ENCODE data around the gene C4BPB.

DNA sequence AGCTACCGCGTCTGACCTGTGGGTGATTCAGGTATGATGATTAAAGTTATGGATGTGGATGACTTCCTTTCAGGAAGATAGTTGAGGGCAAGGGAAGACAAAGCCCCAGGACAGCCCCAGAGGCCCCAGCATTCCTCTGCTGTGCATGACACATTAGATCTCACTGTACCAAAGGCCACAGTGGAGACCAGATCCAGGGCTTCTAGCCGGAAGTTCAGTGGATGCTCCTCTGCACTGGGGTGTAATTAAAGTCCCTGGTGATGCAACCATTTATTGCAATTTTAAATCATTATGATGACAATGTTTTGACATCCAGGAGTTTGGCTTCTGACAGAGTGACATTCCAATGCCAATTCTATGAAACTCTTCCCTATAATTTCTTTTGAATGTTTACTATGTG, 20.3 kb downstream of the C4BPB start:
- TF ChIP-seq POLR2A (IDR thresholded peaks at IDR 0.05) (no peak), POLR2AphosphoS5 (IDR thresholded peaks at IDR 0.05) (no peak)
- TF ChIP-seq, protein P1, sequence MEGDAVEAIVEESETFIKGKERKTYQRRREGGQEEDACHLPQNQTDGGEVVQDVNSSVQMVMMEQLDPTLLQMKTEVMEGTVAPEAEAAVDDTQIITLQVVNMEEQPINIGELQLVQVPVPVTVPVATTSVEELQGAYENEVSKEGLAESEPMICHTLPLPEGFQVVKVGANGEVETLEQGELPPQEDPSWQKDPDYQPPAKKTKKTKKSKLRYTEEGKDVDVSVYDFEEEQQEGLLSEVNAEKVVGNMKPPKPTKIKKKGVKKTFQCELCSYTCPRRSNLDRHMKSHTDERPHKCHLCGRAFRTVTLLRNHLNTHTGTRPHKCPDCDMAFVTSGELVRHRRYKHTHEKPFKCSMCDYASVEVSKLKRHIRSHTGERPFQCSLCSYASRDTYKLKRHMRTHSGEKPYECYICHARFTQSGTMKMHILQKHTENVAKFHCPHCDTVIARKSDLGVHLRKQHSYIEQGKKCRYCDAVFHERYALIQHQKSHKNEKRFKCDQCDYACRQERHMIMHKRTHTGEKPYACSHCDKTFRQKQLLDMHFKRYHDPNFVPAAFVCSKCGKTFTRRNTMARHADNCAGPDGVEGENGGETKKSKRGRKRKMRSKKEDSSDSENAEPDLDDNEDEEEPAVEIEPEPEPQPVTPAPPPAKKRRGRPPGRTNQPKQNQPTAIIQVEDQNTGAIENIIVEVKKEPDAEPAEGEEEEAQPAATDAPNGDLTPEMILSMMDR (IDR thresholded peaks at IDR 0.05): no peak
